Fibroblast of mammary gland (primary cell): Measurements from ENCODE around the gene CCDC24.
A peak's percentile ranks its signal among the peaks of the same experiment; 100 is the strongest.

ENCODE experiments used
- DNase-seq: peaks from one replicate; pipeline ENCODE4 v3.0.0-alpha.2; 2010; ENCODE audit warnings: low read depth
- H3K4me3 ChIP-seq: 2 replicates; pipeline ENCODE4 v1.5.1; 2011; ENCODE audit warnings: low read depth, mild to moderate bottlenecking, low read length, moderate library complexity; ENCODE audit not compliant: control insufficient read depth
- CTCF ChIP-seq: conservative IDR thresholded peaks from 2 replicates; pipeline ENCODE4 v1.5.1; 2011; ENCODE audit warnings: low read depth, low read length, inconsistent platforms; ENCODE audit not compliant: control insufficient read depth, insufficient read depth

CCDC24 gene

GRCh38 chr1:44040418-44040817, 49.0 kb downstream of the CCDC24 start:
- H3K4me3 ChIP-seq: no peak overlapping the region
- no peak for DNase-seq
- no peak for TF ChIP-seq CTCF

GRCh38 chr1:44040846-44041245, 49.4 kb downstream of the CCDC24 start:
- peak; percentile 60 for DNase-seq
- H3K4me3 ChIP-seq: no peak overlapping the region
- TF ChIP-seq CTCF: no peak

GRCh38 chr1:44043176-44044070, 52.0 kb downstream of the CCDC24 start:
- no peak for TF ChIP-seq CTCF
- no peak for DNase-seq
- H3K4me3 ChIP-seq: no peak overlapping the region

- no peak for TF ChIP-seq CTCF
- H3K4me3 ChIP-seq: no peak overlapping the region
- peak; percentile 28 for DNase-seq
Measured at GRCh38 chr1:44044071-44044801, 52.8 kb downstream of the CCDC24 start.

- DNase-seq: no peak
- no peak overlapping the region for H3K4me3 ChIP-seq
- no peak for TF ChIP-seq CTCF
Measured at GRCh38 chr1:44045064-44045463, 53.7 kb downstream of the CCDC24 start.
